IMR-90 (cell line): Measurements from ENCODE around the gene EPB41L5. TPM values are rescaled to one million over a fixed set of nuclear protein-coding genes. Genes with fewer than 3 reads are reported as not detected.

Experiments
- ATAC-seq: fragments of 200-7000 bp; cut with Tn5 transposase; 2 replicates; pipeline ENCODE4 v1.9.1; 2020; ENCODE audit warnings: low read depth, mild to moderate bottlenecking, moderate library complexity
- BruUV-seq: library from RNA; stranded (reverse); fragments of 400-500 nt; replicated peaks from 2 replicates; lab custom pipeline; 2021; lab: Mats Ljungman, UMichigan
- CTCF ChIA-PET: fragments of 300-600 bp; formaldehyde crosslinking; extraction: SDS; loops from one replicate; lab custom pipeline; 2021; ENCODE audit warnings: antibody characterized with exemption; lab: Yijun Ruan, JAX
- POLR2A ChIA-PET: fragments of 300-600 bp; sonication (Branson Sonifier 250); formaldehyde crosslinking; loops from one replicate; lab custom pipeline; 2022; ENCODE audit warnings: antibody characterized with exemption; ENCODE audit not compliant: unreplicated experiment; lab: Charles Lee
- DNase-seq: peaks from one replicate; pipeline ENCODE4 v3.0.0; 2013
- H2AFZ ChIP-seq: replicated peaks from 2 replicates; pipeline ENCODE3; 2013; ENCODE audit warnings: low read length, mild to moderate bottlenecking; ENCODE audit not compliant: poor library complexity
- H2AK5ac ChIP-seq: 2 replicates; pipeline ENCODE4 v1.6.1; 2013; ENCODE audit warnings: low read depth, low read length, inconsistent platforms
- H2AK9ac ChIP-seq: replicated peaks from 2 replicates; pipeline ENCODE3; 2013; ENCODE audit warnings: mild to moderate bottlenecking, low read depth, low read length, moderate library complexity; ENCODE audit not compliant: poor library complexity
- H2BK120ac ChIP-seq: 2 replicates; pipeline ENCODE4 v1.6.1; 2013; ENCODE audit warnings: low read depth, low read length, inconsistent platforms
- H2BK15ac ChIP-seq: 3 replicates; pipeline ENCODE4 v1.6.1; 2013; ENCODE audit warnings: low read depth, low read length, inconsistent platforms
- H2BK20ac ChIP-seq: 2 replicates; pipeline ENCODE4 v1.6.1; 2013; ENCODE audit warnings: low read depth, mild to moderate bottlenecking, inconsistent platforms, low read length, moderate library complexity
- H2BK5ac ChIP-seq: 2 replicates; pipeline ENCODE4 v1.6.1; 2013; ENCODE audit warnings: mild to moderate bottlenecking, low read depth, low read length, inconsistent platforms; ENCODE audit not compliant: poor library complexity, severe bottlenecking
- H3K14ac ChIP-seq: replicated peaks from 2 replicates; pipeline ENCODE4 v1.6.1; 2013; ENCODE audit warnings: low read depth, low read length, inconsistent platforms
- H3K18ac ChIP-seq: 2 replicates; pipeline ENCODE4 v1.6.1; 2013; ENCODE audit warnings: low read depth, low read length, control low read depth
- H3K23ac ChIP-seq: 2 replicates; pipeline ENCODE4 v1.6.1; 2013; ENCODE audit warnings: low read depth, low read length, inconsistent platforms
- H3K27ac ChIP-seq: 2 replicates; pipeline ENCODE4 v1.5.1; 2013; ENCODE audit warnings: mild to moderate bottlenecking, control low read depth, low read length; ENCODE audit not compliant: insufficient read depth
- H3K27me3 ChIP-seq: 2 replicates; pipeline ENCODE4 v1.6.1; 2013; ENCODE audit warnings: low read length; ENCODE audit not compliant: control insufficient read depth, insufficient read depth
- H3K36me3 ChIP-seq: 2 replicates; pipeline ENCODE4 v1.6.1; 2013; ENCODE audit warnings: low read length, mixed read lengths; ENCODE audit not compliant: control insufficient read depth, insufficient read depth
- H3K4ac ChIP-seq: 2 replicates; pipeline ENCODE4 v1.6.1; 2013; ENCODE audit warnings: low read depth, low read length, inconsistent platforms
- H3K4me1 ChIP-seq: 2 replicates; pipeline ENCODE4 v1.6.1; 2013; ENCODE audit warnings: low read length, mixed read lengths; ENCODE audit not compliant: control insufficient read depth, insufficient read depth
- H3K4me2 ChIP-seq: 2 replicates; pipeline ENCODE4 v1.6.1; 2013; ENCODE audit warnings: low read depth, mild to moderate bottlenecking, control low read depth, low read length, moderate library complexity
- H3K4me3 ChIP-seq: 2 replicates; pipeline ENCODE4 v1.5.1; 2013; ENCODE audit warnings: low read depth, mild to moderate bottlenecking, control low read depth, low read length, moderate library complexity; ENCODE audit not compliant: insufficient read depth
- H3K56ac ChIP-seq: 2 replicates; pipeline ENCODE4 v1.6.1; 2013; ENCODE audit warnings: low read length, inconsistent platforms; ENCODE audit not compliant: insufficient read depth; ENCODE audit errors: extremely low read depth
- H3K79me1 ChIP-seq, 2 experiments: 2 replicates each; pipeline ENCODE4 v1.6.1; 2013; ENCODE audit warnings: low read length in 2 of 2, inconsistent platforms in 1 of 2, low read depth in 1 of 2
- H3K9ac ChIP-seq: 2 replicates; pipeline ENCODE4 v1.6.1; 2013; ENCODE audit warnings: low read depth, low read length, control low read depth
- H3K9me1 ChIP-seq: 2 replicates; pipeline ENCODE4 v1.6.1; 2013; ENCODE audit warnings: low read length, inconsistent platforms; ENCODE audit not compliant: insufficient read depth
- H3K9me3 ChIP-seq: 2 replicates; pipeline ENCODE4 v1.6.1; 2013; ENCODE audit warnings: low read length; ENCODE audit not compliant: control insufficient read depth, insufficient read depth
- H4K20me1 ChIP-seq: 2 replicates; pipeline ENCODE4 v1.6.1; 2013; ENCODE audit warnings: low read length, inconsistent platforms; ENCODE audit not compliant: insufficient read depth
- H4K5ac ChIP-seq: 2 replicates; pipeline ENCODE4 v1.6.1; 2013; ENCODE audit warnings: mild to moderate bottlenecking, low read depth, low read length, control low read depth
- H4K8ac ChIP-seq, 2 experiments: 2 replicates each; pipeline ENCODE4 v1.6.1; 2013; ENCODE audit warnings: low read depth in 2 of 2, low read length in 2 of 2, control low read depth in 1 of 2, inconsistent platforms in 1 of 2
- H4K91ac ChIP-seq: 2 replicates; pipeline ENCODE4 v1.6.1; 2013; ENCODE audit warnings: low read depth, low read length, inconsistent platforms; ENCODE audit not compliant: insufficient read depth
- BHLHE40 ChIP-seq: fragments of 150-350 bp; IDR thresholded peaks from 2 replicates; pipeline ENCODE4 v1.6.1; 2016; ENCODE audit warnings: mild to moderate bottlenecking, low read depth, low read length
- CEBPB ChIP-seq: IDR thresholded peaks from 2 replicates; pipeline ENCODE4 v1.6.1; 2012; ENCODE audit warnings: low read depth, low read length, improper control_type of control experiment
- CHD1 ChIP-seq: IDR thresholded peaks from 2 replicates; pipeline ENCODE4 v1.6.1; 2012; ENCODE audit warnings: low read depth, low read length, improper control_type of control experiment
- CTCF ChIP-seq: conservative IDR thresholded peaks from 2 replicates; pipeline ENCODE4 v1.5.1; 2012; ENCODE audit warnings: mild to moderate bottlenecking, low read depth, low read length, improper control_type of control experiment
- ELK1 ChIP-seq: fragments of 150-350 bp; IDR thresholded peaks from 2 replicates; pipeline ENCODE4 v1.6.1; 2016; ENCODE audit warnings: low read depth, mild to moderate bottlenecking, low read length, moderate library complexity, borderline replicate concordance
- FOS ChIP-seq: fragments of 150-350 bp; IDR thresholded peaks from 2 replicates; pipeline ENCODE4 v1.6.1; 2016; ENCODE audit warnings: low read depth, low read length
- MAFK ChIP-seq: IDR thresholded peaks from 2 replicates; pipeline ENCODE4 v1.6.1; 2012; ENCODE audit warnings: low read depth, low read length, improper control_type of control experiment
- MAZ ChIP-seq: IDR thresholded peaks from 2 replicates; pipeline ENCODE4 v1.6.1; 2012; ENCODE audit warnings: low read depth, mild to moderate bottlenecking, low read length, improper control_type of control experiment, moderate library complexity, borderline replicate concordance
- MXI1 ChIP-seq: IDR thresholded peaks from 2 replicates; pipeline ENCODE4 v1.6.1; 2012; ENCODE audit warnings: low read depth, mild to moderate bottlenecking, low read length, moderate library complexity, borderline replicate concordance
- NFE2L2 ChIP-seq: fragments of 150-350 bp; IDR thresholded peaks from 2 replicates; pipeline ENCODE4 v1.6.1; 2016; ENCODE audit warnings: low read depth, mild to moderate bottlenecking, low read length
- POLR2A ChIP-seq: IDR thresholded peaks from 2 replicates; pipeline ENCODE4 v1.6.1; 2012; ENCODE audit warnings: mild to moderate bottlenecking, low read depth, low read length
- RAD21 ChIP-seq: IDR thresholded peaks from 2 replicates; pipeline ENCODE4 v1.6.1; 2012; ENCODE audit warnings: low read length, improper control_type of control experiment
- RCOR1 ChIP-seq: IDR thresholded peaks from 2 replicates; pipeline ENCODE4 v1.6.1; 2012; ENCODE audit warnings: mild to moderate bottlenecking, low read length, improper control_type of control experiment; ENCODE audit not compliant: insufficient replicate concordance
- RFX5 ChIP-seq: IDR thresholded peaks from 2 replicates; pipeline ENCODE4 v1.8.0; 2012; ENCODE audit warnings: low read depth, mild to moderate bottlenecking, low read length, moderate library complexity
- SMC3 ChIP-seq: fragments of 150-350 bp; IDR thresholded peaks from 2 replicates; pipeline ENCODE4 v1.6.1; 2016; ENCODE audit warnings: low read depth, mild to moderate bottlenecking, antibody characterized with exemption, low read length, moderate library complexity
- USF2 ChIP-seq: fragments of 150-350 bp; IDR thresholded peaks from 2 replicates; pipeline ENCODE4 v1.6.1; 2017; ENCODE audit warnings: mild to moderate bottlenecking, antibody characterized with exemption, low read length, low read depth
- whole genome bisulfite sequencing, 2 experiments: methylation state at CpG; one replicate each; pipeline versions ENCODE4 v1.1.5 to v1.1.7; 2013; ENCODE audit warnings: missing lambda C conversion rate in 2 of 2; ENCODE audit not compliant: insufficient read length in 1 of 2; ENCODE audit errors: extremely low coverage in 2 of 2; 5-methylcytosine and 5-hydroxymethylcytosine counted together
- dilution Hi-C: fragments of 300-500 bp; cut with HindIII; formaldehyde crosslinking; loops from one replicate; pipeline ENCODE4 v1.14.3; 2018; ENCODE audit warnings: low sequenced_read_pairs; ENCODE audit not compliant: unreplicated experiment
- in situ Hi-C: fragments of 300-500 bp; cut with MboI; formaldehyde crosslinking; loops from 3 replicates; pipeline ENCODE4 v1.14.3; 2019; ENCODE audit warnings: low sequenced_read_pairs, inconsistent platforms, mixed read lengths
- intact Hi-C: fragments of 100-400 bp; cut with micrococcal nuclease; formaldehyde crosslinking; loops from 2 replicates; pipeline ENCODE4 v1.10.0; 2022
- polyA plus RNA-seq, 3 experiments: library from polyadenylated mRNA; depleted of rRNA; stranded (reverse); fragments of >200 nt; gene quantifications; 2 replicates each; pipeline ENCODE4 v1.2.3, GENCODE V29; 2012; ENCODE audit warnings: low replicate concordance in 1 of 3
- total RNA-seq: library from RNA; depleted of rRNA; stranded (reverse); fragments of >200 nt; gene quantifications from 2 replicates; pipeline ENCODE4 v1.2.3, GENCODE V29; 2012

Gene EPB41L5
- total and polyA plus RNA-seq, 2 of the 4 experiments (the other 2 are of a cell fraction) = 5.1 to 10.6 TPM

- Histone ChIP-seq H2BK15ac (0 out of 3 replicates have a peak overlapping the region, but pooled peaks have one; percentile 14), H3K79me1 (peaks cover 20 to 21% of the 10 kb centered on the region in 2 experiments), H2BK120ac (no peak overlapping the region), H3K18ac (no peak overlapping the region), H3K23ac (peak overlapping the region; percentile 35; the same call in 1 of the 2 replicates), H3K14ac (no peak overlapping the region), H3K9me3 (peaks cover 7% of the 10 kb centered on the region), H2BK5ac (no peak overlapping the region), H4K5ac (no peak overlapping the region), H3K4me1 (peaks cover 14% of the 10 kb centered on the region), H3K27me3 (peaks cover 4% of the 10 kb centered on the region; the same call in 1 of the 2 replicates), H2AK5ac (no peak overlapping the region; the same call in 1 of the 2 replicates), H4K20me1 (no peaks in the 10 kb centered on the region; the same call in 1 of the 2 replicates), H3K4me3 (no peak overlapping the region), H2AFZ (no peak overlapping the region), H3K9ac (no peak overlapping the region), H2AK9ac (peak overlapping the region; percentile 95), H4K91ac (no peak overlapping the region; the same call in 1 of the 2 replicates), H3K4ac (peak overlapping the region; percentile 20; the same call in 1 of the 2 replicates), H3K36me3 (peaks cover 5% of the 10 kb centered on the region; the same call in 1 of the 2 replicates), H3K9me1 (peaks cover 8% of the 10 kb centered on the region; the same call in 1 of the 2 replicates), H3K56ac (no peak overlapping the region), H3K27ac (no peak overlapping the region), H2BK20ac (no peak overlapping the region), H3K4me2 (no peak overlapping the region; the same call in 1 of the 2 replicates), H4K8ac (peak overlapping the region; percentile 85 to 99; a peak in 3 of 4 replicates)
- ATAC-seq = no peak
- ChIA-PET CTCF (no interaction called here), POLR2A (no interaction called here)
- intact Hi-C loops = no loop called here
- in situ Hi-C loops = no loop called here
- dilution Hi-C loops = no loop called here
- no peak for TF ChIP-seq NFE2L2
- TF ChIP-seq CEBPB = no peak
- TF ChIP-seq RFX5 = no peak
- TF ChIP-seq CHD1 = no peak
- TF ChIP-seq SMC3 = no peak
- TF ChIP-seq USF2 = no peak
- no peak for TF ChIP-seq RAD21
- TF ChIP-seq RCOR1 = no peak
- TF ChIP-seq BHLHE40 = no peak
- no peak for TF ChIP-seq POLR2A
- no peak for TF ChIP-seq CTCF
- no peak for TF ChIP-seq ELK1
- no peak for TF ChIP-seq MXI1
- no peak for TF ChIP-seq MAZ
- no peak for TF ChIP-seq FOS
- no peak for TF ChIP-seq MAFK
- DNase-seq = no peak
- WGBS, 2 experiments = 100% methylated on average over 2 of the region's 13 CpGs; no CpG with 5 or more reads in 1 of the 2 experiments
- BruUV-seq = no TSS peak
Observed at GRCh38 chr2:120224256-120224655, 211.4 kb downstream of the EPB41L5 start.
